HG03378 (cell line): Measurements from ENCODE around the gene TBC1D22B.
"Not testable (repeated sequence)": the region's sequence is repeated elsewhere in the genome, so short reads cannot be mapped to it uniquely, and the experiment has no call there.

Experiments
- ATAC-seq: cut with Tn5 transposase; IDR thresholded peaks from one replicate; pipeline ENCODE4 v1.9.1; 2021; ENCODE audit warnings: mild to moderate bottlenecking, moderate library complexity; ENCODE audit not compliant: unreplicated experiment

Gene TBC1D22B

GRCh38 chr6:37302086-37302686, 44.6 kb downstream of the TBC1D22B start:
- no peak for ATAC-seq

- ATAC-seq: no peak
Observed at GRCh38 chr6:37303091-37303660, 45.6 kb downstream of the TBC1D22B start.

GRCh38 chr6:37303891-37304503, 46.4 kb downstream of the TBC1D22B start:
- ATAC-seq: no peak

DNA sequence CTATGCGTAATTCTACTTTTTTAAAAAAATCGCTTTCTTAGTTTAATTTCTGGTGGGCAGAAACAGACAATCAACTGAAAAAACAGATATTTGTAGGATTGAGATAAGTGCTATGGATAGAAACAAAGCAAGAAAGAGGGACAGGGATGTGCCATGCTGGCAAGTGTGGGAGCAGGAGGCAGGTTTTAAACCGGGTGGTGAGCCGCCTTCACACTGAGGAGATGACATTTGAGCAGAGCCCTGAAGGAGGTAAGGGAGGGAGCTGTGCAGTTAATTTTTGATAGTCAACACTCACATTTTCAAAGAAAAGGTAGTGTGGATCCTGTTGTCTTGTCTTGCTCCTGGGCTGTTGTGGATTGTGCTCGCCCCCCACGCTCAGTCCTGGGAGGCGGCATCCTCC, 47.2 kb downstream of the TBC1D22B start:
- ATAC-seq: no peak

DNA sequence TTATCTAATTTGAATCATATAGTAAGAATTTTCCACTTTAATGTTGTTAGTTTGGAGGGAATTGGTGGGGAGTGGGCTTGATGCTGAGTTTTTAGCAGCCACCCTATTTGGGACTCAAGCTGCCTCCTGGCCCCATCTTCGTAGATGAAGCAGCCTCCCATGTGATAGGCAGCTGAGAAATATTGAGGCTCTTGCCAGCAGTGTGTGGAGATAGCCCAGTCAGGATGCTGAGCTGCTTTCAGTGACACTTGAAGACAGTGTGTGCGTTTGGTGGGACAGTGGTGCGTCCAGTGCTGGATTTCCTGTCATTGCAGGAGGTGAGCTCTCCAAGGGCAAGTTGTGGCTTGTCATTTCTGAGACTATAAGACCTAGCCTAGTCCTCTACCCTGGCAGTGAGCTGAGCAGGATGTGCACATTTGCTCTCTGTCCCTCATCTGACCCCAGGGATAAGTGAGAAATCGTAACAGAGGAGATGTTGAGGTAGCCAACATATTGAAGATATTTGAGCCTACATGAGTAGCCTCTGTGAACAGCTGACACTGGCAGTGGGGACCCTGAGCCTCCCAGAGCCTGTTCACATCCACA, 48.4 kb downstream of the TBC1D22B start:
- no peak for ATAC-seq

DNA sequence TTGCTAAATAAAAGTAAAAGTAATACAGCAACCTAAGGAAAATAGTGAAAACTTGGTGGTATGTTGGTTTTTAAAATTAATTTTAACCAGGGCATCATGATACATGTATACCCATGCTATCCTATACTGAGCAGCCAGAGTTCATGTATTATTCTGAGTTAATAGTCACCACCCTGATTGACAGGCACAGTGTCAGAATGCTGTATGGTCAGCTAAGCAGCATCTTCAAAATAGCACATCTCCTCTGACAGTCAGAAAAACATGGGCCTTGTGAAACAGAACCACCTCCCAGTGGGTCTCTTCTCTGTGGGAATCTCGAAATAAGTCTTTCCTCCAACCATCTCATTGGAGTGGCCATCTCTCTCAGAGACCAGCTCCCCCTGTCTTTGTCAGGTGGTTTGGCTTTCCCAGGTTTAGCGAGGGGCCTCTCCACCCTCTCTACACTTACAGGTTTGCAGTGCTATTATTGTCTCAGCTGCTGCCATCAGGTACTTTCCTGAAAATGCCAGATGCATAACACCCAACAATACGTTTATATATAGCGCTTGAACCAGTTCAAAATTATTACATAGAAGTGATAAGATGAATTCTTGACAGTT, 49.2 kb downstream of the TBC1D22B start:
- no peak for ATAC-seq

DNA sequence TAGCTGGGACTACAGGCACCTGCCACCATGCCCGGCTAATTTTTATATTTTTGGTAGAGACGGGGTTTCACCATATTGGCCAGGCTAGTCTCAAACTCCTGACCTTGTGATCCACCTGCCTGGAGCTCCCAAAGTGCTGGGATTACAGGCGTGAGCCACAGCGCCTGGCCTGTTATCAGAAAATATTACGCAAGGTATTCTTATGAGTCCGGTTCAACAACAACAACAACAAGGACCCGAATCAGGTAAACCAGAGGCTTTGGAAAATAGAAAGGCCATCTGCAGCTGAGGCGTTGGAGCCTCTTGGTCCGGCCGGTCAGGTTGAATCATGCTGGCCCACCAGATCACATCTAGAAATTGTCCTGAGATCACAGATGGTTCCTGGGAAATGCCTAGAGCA, 49.9 kb downstream of the TBC1D22B start:
- not testable (repeated sequence) for ATAC-seq

DNA sequence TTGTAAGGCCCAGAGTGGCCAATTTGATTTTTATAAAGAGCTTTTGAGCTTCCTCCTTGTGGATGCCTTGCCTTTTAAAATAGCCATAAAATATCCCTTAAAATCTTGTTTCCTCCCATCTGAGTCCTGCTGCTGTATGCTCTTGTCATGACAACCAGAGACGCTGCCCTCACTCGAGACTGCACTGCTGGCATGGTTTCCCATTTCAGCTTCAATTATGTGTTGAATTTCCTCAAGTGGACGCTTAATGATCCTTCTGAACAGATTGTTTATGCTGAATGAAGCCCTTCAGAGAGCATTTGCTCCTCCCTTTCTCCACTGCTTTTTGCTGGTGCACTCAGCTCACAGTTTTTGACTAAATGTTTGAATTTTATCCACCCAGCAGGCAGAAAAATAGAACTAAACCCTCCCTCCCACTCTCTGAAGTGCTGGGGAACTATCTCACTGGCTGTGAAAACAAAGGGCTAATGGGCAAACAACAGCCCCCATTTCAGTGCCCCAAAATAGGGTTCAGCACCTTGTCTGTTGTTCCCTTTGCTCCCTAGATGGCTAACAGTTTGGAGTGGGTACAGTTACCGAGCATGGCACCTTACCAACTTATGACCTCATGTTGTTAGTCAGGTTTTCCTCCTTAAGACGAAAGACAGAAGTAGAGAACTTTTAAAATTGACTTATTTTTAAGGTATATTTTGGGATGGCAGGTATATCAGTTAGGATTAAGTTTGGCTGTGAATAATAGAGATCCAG, 50.7 kb downstream of the TBC1D22B start:
- ATAC-seq: no peak

- ATAC-seq: no peak
Observed at GRCh38 chr6:37309046-37309445, 51.5 kb downstream of the TBC1D22B start.

- no peak for ATAC-seq
Observed at GRCh38 chr6:37309692-37310091, 52.1 kb downstream of the TBC1D22B start.

DNA sequence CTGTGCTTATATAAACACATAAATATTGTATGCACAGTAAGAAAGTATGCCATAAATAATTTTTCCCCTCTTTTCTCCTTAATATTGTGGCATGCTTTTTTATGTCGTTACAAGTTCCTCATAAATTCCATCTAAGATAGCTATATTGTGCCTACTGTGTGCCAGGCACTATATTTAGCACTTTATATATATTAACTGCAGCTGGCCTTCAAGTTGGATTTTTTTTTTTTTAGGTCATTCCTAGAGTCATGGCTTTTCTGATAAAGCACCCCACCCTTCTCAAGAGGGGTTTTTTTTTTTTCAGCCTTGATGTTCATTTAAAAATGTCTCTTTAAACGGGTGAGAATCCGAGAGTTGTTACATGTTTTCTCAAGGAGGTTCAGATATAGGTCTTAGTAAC, 53.4 kb downstream of the TBC1D22B start:
- ATAC-seq: no peak

DNA sequence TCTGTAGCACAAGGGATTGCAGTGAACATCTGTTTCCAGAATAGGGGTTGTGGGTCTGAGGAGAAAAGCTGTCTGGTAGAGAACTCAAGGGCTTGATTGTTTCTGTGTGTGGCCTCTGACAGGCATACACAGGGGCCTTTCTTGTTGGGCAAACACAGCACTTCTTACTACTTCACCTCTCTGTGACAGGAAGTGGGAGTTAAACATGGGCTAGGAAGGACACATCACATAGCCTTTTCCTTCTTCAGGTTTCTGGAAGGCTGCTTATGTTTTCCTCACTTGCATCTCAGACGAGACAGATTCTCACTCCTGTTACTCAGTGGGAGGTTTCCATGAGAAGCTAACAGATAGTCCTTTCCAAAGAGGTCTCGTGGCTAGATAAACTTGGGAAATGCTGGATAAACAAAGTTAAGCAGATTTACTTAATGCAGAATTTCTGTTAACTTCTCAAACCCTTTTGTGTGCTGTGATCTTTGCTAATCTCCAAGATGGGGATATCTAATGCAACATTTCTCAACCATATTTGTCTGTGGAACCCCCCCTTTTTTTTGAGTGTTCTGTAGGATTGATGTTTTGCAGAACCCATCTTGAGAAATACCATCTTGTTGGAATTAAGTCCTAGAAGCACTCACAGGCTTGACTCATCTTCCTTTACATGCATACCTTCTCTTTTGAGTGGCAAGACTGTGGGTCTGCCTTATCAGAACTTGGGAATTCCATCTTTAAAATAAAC, 54.3 kb downstream of the TBC1D22B start:
- no peak for ATAC-seq

DNA sequence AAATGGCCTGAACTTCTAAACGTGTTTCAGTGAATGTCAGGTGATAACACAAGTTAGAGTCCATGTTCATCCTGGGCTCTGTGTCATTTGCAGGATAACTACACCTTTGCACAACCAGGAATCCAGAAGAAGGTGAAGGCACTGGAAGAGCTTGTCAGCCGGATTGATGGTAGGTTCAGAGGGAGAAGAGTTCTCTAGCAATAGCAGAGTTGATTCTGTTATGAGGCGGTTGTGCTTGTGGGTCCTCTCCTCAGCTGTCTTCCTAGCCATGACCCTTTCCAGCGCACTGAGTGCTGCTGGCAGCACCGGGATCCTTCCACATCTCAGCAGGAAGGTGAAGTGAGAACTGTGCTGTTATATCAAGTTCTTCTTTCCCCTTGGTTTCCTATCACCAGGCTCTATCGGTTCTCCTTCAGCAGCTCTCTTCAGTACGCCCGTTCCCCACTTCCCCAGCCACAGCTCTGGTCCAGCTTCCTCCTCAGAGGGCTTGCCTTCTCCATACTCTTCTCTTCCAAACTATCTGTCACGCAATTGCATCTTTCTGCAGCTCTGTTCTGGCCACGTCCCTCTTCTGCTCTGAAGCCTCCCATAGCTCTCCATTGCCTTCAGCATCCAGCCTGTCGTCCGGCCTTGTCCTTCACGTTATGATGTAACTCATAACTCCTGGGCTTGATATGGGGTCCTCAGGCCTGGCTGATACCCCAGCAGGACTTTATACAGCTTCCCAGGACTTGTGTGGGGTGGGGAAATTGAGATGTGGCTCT, 56.3 kb downstream of the TBC1D22B start:
- ATAC-seq: no peak

DNA sequence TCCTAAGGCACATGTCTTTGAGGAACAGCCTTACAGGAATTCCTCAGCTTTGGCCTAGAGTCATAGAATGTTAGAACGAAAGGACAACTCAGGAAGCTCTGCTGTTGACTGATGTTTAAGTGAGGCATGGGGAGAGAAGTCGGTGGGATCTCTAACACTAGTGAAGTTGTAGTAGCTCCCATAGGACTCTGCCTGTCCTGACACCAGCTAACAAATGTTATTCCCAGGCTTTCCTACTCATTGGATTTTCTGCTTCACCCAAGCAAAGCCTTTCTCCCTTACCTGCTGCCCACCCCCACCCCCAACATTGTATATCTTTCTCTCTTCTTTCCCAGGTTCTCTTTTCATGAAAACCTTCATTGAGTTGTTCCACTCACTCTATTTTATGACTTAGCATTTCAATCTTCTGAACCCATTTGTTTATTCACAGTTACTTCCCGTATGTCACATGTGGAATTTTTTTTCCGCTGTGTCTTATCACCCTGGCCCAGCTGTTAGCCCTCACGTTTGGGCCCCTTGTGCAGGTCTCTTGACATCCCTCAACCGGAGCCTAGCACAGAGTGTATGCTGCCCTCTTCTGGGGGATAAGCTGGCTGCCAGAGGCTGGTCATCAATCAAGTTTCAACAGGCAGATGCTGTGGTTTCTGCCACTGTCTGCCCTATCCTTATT, 57.0 kb downstream of the TBC1D22B start:
- ATAC-seq: no peak

GRCh38 chr6:37315157-37315515, 57.6 kb downstream of the TBC1D22B start:
- ATAC-seq: no peak

DNA sequence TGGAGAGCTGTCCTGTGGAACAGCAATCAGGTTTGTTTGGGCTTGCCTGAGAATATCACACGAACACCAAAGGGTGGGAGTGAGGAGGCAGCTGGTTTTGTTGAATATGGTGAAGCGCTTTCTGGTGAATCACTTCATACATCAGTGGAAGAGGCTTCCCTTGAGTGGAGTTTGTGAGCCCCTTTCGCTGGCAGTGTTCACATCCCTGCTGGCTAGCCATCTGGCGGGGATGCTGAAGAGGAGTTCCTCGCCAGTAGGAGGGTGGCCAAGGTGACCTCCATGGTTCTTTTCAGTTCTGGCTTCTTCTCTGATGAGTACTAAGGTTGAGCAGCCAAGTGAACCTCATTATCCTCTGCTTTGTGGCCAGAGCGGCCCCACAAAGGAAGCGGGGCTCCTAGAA, 58.5 kb downstream of the TBC1D22B start:
- ATAC-seq: no peak

DNA sequence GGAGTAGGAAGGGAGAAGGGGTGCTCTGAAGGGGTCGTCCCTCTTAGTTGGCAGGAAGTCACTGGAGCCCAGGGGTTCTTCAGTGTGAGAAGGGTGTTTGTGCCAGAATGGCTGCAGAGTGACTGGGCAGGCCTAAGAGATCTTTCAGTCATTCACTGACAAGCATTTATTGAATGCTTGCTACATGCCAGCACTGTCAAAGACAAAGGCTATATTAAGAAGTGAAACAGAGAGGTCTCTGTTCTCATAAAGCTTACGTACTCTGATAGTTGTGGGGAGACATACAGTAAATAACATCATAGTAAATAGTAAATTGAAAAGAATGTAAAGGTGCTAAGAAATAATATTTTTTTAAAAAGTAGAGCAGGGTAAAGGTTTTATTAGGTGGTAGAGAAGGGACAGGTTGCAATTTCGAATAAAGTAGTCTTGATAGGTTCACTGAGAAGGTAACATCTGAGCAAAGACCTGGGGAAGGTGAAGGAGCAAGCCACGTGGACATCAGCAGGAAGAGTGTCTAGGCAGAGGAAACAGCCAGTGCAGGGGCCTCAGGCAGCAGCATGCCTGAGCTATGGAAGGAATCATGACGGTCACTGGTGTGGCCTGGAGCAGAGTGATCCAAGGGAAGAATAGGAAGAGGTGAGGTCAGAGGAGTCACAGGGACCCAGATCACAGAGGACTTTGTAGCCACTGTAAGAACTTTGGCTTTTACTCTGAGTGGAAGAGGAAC, 59.9 kb downstream of the TBC1D22B start:
- ATAC-seq: no peak

- no peak for ATAC-seq
Observed at GRCh38 chr6:37319156-37319555, 61.6 kb downstream of the TBC1D22B start.
